ENCODE data around the gene EVI5L.

DNA sequence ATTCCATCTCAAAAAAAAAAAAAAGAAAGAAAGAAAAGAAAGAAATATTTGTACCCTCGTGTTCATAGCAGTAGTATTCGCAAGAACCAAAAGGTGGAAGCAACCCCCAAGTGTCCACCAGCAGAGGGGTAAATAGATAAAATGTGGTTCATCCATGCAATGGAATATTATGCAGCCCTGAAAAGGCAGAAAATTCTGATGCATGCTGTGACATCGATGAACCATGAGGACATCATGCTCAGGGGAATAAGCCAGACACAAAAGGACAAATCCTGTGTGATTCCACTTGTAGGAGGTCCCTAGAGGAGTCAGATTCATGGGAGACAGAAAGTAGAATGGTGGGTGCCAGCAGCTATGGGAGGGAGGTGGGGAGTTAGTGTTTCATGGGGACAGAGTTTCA lies 51.9 kb downstream of the EVI5L start:
- TF ChIP-seq, protein P1, sequence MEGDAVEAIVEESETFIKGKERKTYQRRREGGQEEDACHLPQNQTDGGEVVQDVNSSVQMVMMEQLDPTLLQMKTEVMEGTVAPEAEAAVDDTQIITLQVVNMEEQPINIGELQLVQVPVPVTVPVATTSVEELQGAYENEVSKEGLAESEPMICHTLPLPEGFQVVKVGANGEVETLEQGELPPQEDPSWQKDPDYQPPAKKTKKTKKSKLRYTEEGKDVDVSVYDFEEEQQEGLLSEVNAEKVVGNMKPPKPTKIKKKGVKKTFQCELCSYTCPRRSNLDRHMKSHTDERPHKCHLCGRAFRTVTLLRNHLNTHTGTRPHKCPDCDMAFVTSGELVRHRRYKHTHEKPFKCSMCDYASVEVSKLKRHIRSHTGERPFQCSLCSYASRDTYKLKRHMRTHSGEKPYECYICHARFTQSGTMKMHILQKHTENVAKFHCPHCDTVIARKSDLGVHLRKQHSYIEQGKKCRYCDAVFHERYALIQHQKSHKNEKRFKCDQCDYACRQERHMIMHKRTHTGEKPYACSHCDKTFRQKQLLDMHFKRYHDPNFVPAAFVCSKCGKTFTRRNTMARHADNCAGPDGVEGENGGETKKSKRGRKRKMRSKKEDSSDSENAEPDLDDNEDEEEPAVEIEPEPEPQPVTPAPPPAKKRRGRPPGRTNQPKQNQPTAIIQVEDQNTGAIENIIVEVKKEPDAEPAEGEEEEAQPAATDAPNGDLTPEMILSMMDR (conservative IDR thresholded peaks at IDR 0.05; ENCODE audit: low read depth, low read length), result no peak
- TF ChIP-seq, protein P2, sequence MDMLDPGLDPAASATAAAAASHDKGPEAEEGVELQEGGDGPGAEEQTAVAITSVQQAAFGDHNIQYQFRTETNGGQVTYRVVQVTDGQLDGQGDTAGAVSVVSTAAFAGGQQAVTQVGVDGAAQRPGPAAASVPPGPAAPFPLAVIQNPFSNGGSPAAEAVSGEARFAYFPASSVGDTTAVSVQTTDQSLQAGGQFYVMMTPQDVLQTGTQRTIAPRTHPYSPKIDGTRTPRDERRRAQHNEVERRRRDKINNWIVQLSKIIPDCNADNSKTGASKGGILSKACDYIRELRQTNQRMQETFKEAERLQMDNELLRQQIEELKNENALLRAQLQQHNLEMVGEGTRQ (IDR thresholded peaks at IDR 0.05; ENCODE audit: low read depth, low read length), result no peak
